Uterus (tissue), 2 donors: Measurements from ENCODE around the gene CHD5.

Source experiments
- POLR2A ChIP-seq, 2 donors: fragments of 450-650 bp; IDR thresholded peaks; one replicate each; pipeline ENCODE4 v1.6.1; 2016; ENCODE audit warnings: antibody characterized with exemption in 2 of 2, mild to moderate bottlenecking in 1 of 2, moderate library complexity in 1 of 2
- TF ChIP-seq, protein P1 (sequence below), 4 experiments: fragments of 200-600 bp in 2 of 4; fragments of 450-650 bp in 2 of 4; sonication (generic) in 2 of 4; IDR thresholded peaks; one replicate each; pipeline ENCODE4 v1.5.1; 2016 to 2019; ENCODE audit warnings: antibody characterized with exemption in 4 of 4, mild to moderate bottlenecking in 2 of 4, moderate library complexity in 1 of 4

DNA sequence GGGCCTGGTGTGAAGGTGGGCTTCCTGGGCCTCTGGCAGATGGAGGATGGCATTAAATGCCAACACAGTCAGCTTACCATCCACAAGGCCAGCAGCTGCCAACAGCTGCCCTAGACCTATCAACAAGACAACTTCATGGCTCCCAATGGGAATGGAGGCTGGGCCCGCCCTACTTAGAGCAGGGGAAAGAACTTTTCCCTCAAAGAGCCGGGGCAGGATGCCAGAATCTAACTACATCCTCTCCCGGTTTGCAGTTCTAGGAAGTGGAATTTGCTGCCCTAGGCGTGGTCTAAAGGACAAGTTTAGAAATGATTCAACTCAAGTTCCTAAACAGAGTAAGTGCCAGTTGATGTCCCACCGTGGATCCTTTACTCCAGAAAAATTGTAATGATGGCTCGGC, 42.5 kb upstream of the CHD5 start:
- TF ChIP-seq, protein P1, sequence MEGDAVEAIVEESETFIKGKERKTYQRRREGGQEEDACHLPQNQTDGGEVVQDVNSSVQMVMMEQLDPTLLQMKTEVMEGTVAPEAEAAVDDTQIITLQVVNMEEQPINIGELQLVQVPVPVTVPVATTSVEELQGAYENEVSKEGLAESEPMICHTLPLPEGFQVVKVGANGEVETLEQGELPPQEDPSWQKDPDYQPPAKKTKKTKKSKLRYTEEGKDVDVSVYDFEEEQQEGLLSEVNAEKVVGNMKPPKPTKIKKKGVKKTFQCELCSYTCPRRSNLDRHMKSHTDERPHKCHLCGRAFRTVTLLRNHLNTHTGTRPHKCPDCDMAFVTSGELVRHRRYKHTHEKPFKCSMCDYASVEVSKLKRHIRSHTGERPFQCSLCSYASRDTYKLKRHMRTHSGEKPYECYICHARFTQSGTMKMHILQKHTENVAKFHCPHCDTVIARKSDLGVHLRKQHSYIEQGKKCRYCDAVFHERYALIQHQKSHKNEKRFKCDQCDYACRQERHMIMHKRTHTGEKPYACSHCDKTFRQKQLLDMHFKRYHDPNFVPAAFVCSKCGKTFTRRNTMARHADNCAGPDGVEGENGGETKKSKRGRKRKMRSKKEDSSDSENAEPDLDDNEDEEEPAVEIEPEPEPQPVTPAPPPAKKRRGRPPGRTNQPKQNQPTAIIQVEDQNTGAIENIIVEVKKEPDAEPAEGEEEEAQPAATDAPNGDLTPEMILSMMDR (IDR thresholded peaks at IDR 0.05) = no peak
- TF ChIP-seq POLR2A (IDR thresholded peaks at IDR 0.05) = no peak
